IMR-90 (cell line): ENCODE results near the gene ZNF397. TPM values are rescaled to one million over a fixed set of nuclear protein-coding genes. Genes with fewer than 3 reads are reported as not detected.

Source experiments
- ATAC-seq: fragments of 200-7000 bp; cut with Tn5 transposase; 2 replicates; pipeline ENCODE4 v1.9.1; 2020; ENCODE audit warnings: low read depth, mild to moderate bottlenecking, moderate library complexity
- BruUV-seq: library from RNA; stranded (reverse); fragments of 400-500 nt; replicated peaks from 2 replicates; lab custom pipeline; 2021; lab: Mats Ljungman, UMichigan
- CTCF ChIA-PET: fragments of 300-600 bp; formaldehyde crosslinking; extraction: SDS; loops from one replicate; lab custom pipeline; 2021; ENCODE audit warnings: antibody characterized with exemption; lab: Yijun Ruan, JAX
- POLR2A ChIA-PET: fragments of 300-600 bp; sonication (Branson Sonifier 250); formaldehyde crosslinking; loops from one replicate; lab custom pipeline; 2022; ENCODE audit warnings: antibody characterized with exemption; ENCODE audit not compliant: unreplicated experiment; lab: Charles Lee
- DNase-seq: peaks from one replicate; pipeline ENCODE4 v3.0.0; 2013
- H2AFZ ChIP-seq: replicated peaks from 2 replicates; pipeline ENCODE3; 2013; ENCODE audit warnings: low read length, mild to moderate bottlenecking; ENCODE audit not compliant: poor library complexity
- H2AK5ac ChIP-seq: 2 replicates; pipeline ENCODE4 v1.6.1; 2013; ENCODE audit warnings: low read depth, low read length, inconsistent platforms
- H2AK9ac ChIP-seq: replicated peaks from 2 replicates; pipeline ENCODE3; 2013; ENCODE audit warnings: mild to moderate bottlenecking, low read depth, low read length, moderate library complexity; ENCODE audit not compliant: poor library complexity
- H2BK120ac ChIP-seq: 2 replicates; pipeline ENCODE4 v1.6.1; 2013; ENCODE audit warnings: low read depth, low read length, inconsistent platforms
- H2BK15ac ChIP-seq: 3 replicates; pipeline ENCODE4 v1.6.1; 2013; ENCODE audit warnings: low read depth, low read length, inconsistent platforms
- H2BK20ac ChIP-seq: 2 replicates; pipeline ENCODE4 v1.6.1; 2013; ENCODE audit warnings: low read depth, mild to moderate bottlenecking, inconsistent platforms, low read length, moderate library complexity
- H2BK5ac ChIP-seq: 2 replicates; pipeline ENCODE4 v1.6.1; 2013; ENCODE audit warnings: mild to moderate bottlenecking, low read depth, low read length, inconsistent platforms; ENCODE audit not compliant: poor library complexity, severe bottlenecking
- H3K14ac ChIP-seq: replicated peaks from 2 replicates; pipeline ENCODE4 v1.6.1; 2013; ENCODE audit warnings: low read depth, low read length, inconsistent platforms
- H3K18ac ChIP-seq: 2 replicates; pipeline ENCODE4 v1.6.1; 2013; ENCODE audit warnings: low read depth, low read length, control low read depth
- H3K23ac ChIP-seq: 2 replicates; pipeline ENCODE4 v1.6.1; 2013; ENCODE audit warnings: low read depth, low read length, inconsistent platforms
- H3K27ac ChIP-seq: 2 replicates; pipeline ENCODE4 v1.5.1; 2013; ENCODE audit warnings: mild to moderate bottlenecking, control low read depth, low read length; ENCODE audit not compliant: insufficient read depth
- H3K27me3 ChIP-seq: 2 replicates; pipeline ENCODE4 v1.6.1; 2013; ENCODE audit warnings: low read length; ENCODE audit not compliant: control insufficient read depth, insufficient read depth
- H3K36me3 ChIP-seq: 2 replicates; pipeline ENCODE4 v1.6.1; 2013; ENCODE audit warnings: low read length, mixed read lengths; ENCODE audit not compliant: control insufficient read depth, insufficient read depth
- H3K4ac ChIP-seq: 2 replicates; pipeline ENCODE4 v1.6.1; 2013; ENCODE audit warnings: low read depth, low read length, inconsistent platforms
- H3K4me1 ChIP-seq: 2 replicates; pipeline ENCODE4 v1.6.1; 2013; ENCODE audit warnings: low read length, mixed read lengths; ENCODE audit not compliant: control insufficient read depth, insufficient read depth
- H3K4me2 ChIP-seq: 2 replicates; pipeline ENCODE4 v1.6.1; 2013; ENCODE audit warnings: low read depth, mild to moderate bottlenecking, control low read depth, low read length, moderate library complexity
- H3K4me3 ChIP-seq: 2 replicates; pipeline ENCODE4 v1.5.1; 2013; ENCODE audit warnings: low read depth, mild to moderate bottlenecking, control low read depth, low read length, moderate library complexity; ENCODE audit not compliant: insufficient read depth
- H3K56ac ChIP-seq: 2 replicates; pipeline ENCODE4 v1.6.1; 2013; ENCODE audit warnings: low read length, inconsistent platforms; ENCODE audit not compliant: insufficient read depth; ENCODE audit errors: extremely low read depth
- H3K79me1 ChIP-seq, 2 experiments: 2 replicates each; pipeline ENCODE4 v1.6.1; 2013; ENCODE audit warnings: low read length in 2 of 2, inconsistent platforms in 1 of 2, low read depth in 1 of 2
- H3K9ac ChIP-seq: 2 replicates; pipeline ENCODE4 v1.6.1; 2013; ENCODE audit warnings: low read depth, low read length, control low read depth
- H3K9me1 ChIP-seq: 2 replicates; pipeline ENCODE4 v1.6.1; 2013; ENCODE audit warnings: low read length, inconsistent platforms; ENCODE audit not compliant: insufficient read depth
- H3K9me3 ChIP-seq: 2 replicates; pipeline ENCODE4 v1.6.1; 2013; ENCODE audit warnings: low read length; ENCODE audit not compliant: control insufficient read depth, insufficient read depth
- H4K20me1 ChIP-seq: 2 replicates; pipeline ENCODE4 v1.6.1; 2013; ENCODE audit warnings: low read length, inconsistent platforms; ENCODE audit not compliant: insufficient read depth
- H4K5ac ChIP-seq: 2 replicates; pipeline ENCODE4 v1.6.1; 2013; ENCODE audit warnings: mild to moderate bottlenecking, low read depth, low read length, control low read depth
- H4K8ac ChIP-seq, 2 experiments: 2 replicates each; pipeline ENCODE4 v1.6.1; 2013; ENCODE audit warnings: low read depth in 2 of 2, low read length in 2 of 2, control low read depth in 1 of 2, inconsistent platforms in 1 of 2
- H4K91ac ChIP-seq: 2 replicates; pipeline ENCODE4 v1.6.1; 2013; ENCODE audit warnings: low read depth, low read length, inconsistent platforms; ENCODE audit not compliant: insufficient read depth
- CHD1 ChIP-seq: IDR thresholded peaks from 2 replicates; pipeline ENCODE4 v1.6.1; 2012; ENCODE audit warnings: low read depth, low read length, improper control_type of control experiment
- FOS ChIP-seq: fragments of 150-350 bp; IDR thresholded peaks from 2 replicates; pipeline ENCODE4 v1.6.1; 2016; ENCODE audit warnings: low read depth, low read length
- MAZ ChIP-seq: IDR thresholded peaks from 2 replicates; pipeline ENCODE4 v1.6.1; 2012; ENCODE audit warnings: low read depth, mild to moderate bottlenecking, low read length, improper control_type of control experiment, moderate library complexity, borderline replicate concordance
- MXI1 ChIP-seq: IDR thresholded peaks from 2 replicates; pipeline ENCODE4 v1.6.1; 2012; ENCODE audit warnings: low read depth, mild to moderate bottlenecking, low read length, moderate library complexity, borderline replicate concordance
- POLR2A ChIP-seq: IDR thresholded peaks from 2 replicates; pipeline ENCODE4 v1.6.1; 2012; ENCODE audit warnings: mild to moderate bottlenecking, low read depth, low read length
- RAD21 ChIP-seq: IDR thresholded peaks from 2 replicates; pipeline ENCODE4 v1.6.1; 2012; ENCODE audit warnings: low read length, improper control_type of control experiment
- dilution Hi-C: fragments of 300-500 bp; cut with HindIII; formaldehyde crosslinking; loops from one replicate; pipeline ENCODE4 v1.14.3; 2018; ENCODE audit warnings: low sequenced_read_pairs; ENCODE audit not compliant: unreplicated experiment
- in situ Hi-C: fragments of 300-500 bp; cut with MboI; formaldehyde crosslinking; loops from 3 replicates; pipeline ENCODE4 v1.14.3; 2019; ENCODE audit warnings: low sequenced_read_pairs, inconsistent platforms, mixed read lengths
- intact Hi-C: fragments of 100-400 bp; cut with micrococcal nuclease; formaldehyde crosslinking; loops from 2 replicates; pipeline ENCODE4 v1.10.0; 2022
- polyA plus RNA-seq, 3 experiments: library from polyadenylated mRNA; depleted of rRNA; stranded (reverse); fragments of >200 nt; gene quantifications; 2 replicates each; pipeline ENCODE4 v1.2.3, GENCODE V29; 2012; ENCODE audit warnings: low replicate concordance in 1 of 3
- total RNA-seq: library from RNA; depleted of rRNA; stranded (reverse); fragments of >200 nt; gene quantifications from 2 replicates; pipeline ENCODE4 v1.2.3, GENCODE V29; 2012

The ZNF397 gene
- total and polyA plus RNA-seq, 2 of the 4 experiments (the other 2 are of a cell fraction), result 5.5 to 9.9 TPM

DNA sequence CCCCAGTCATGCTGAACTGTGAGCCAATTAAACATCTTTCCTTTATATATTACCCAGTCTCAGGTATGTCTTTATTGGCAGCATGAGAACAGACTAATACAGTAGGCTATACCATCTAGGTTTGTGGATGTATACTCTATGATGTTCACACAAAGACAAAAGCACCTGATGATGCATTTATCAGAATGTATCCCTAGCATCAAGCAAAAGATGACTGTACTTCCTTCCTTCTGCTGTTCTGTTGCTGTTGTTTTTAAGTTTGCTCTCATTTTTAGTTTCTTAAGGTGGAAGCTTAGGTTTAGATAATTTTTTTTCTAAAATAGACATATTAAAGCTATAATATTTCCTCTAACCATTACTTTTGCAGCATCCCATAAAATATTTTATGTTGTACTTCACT lies 36.8 kb downstream of the ZNF397 start:
- ChIA-PET CTCF (no interaction called here), POLR2A (no interaction called here)
- Histone ChIP-seq H4K8ac (no peak overlapping the region), H3K4ac (no peak overlapping the region), H2BK120ac (no peak overlapping the region), H2BK20ac (no peak overlapping the region), H2BK15ac (no peak overlapping the region), H3K9me1 (0 out of 2 replicates have a peak, but pooled peaks cover 1% of the 10 kb centered on the region), H3K14ac (no peak overlapping the region), H2AK9ac (no peak overlapping the region), H4K20me1 (no peaks in the 10 kb centered on the region; the same call in 1 of the 2 replicates), H2AK5ac (no peak overlapping the region), H4K91ac (no peak overlapping the region), H3K27me3 (no peaks in the 10 kb centered on the region), H3K36me3 (0 out of 2 replicates have a peak, but pooled peaks cover 2% of the 10 kb centered on the region), H3K18ac (no peak overlapping the region), H3K9me3 (peaks cover 13% of the 10 kb centered on the region), H2AFZ (no peak overlapping the region), H3K23ac (no peak overlapping the region), H3K4me1 (peaks cover 4% of the 10 kb centered on the region), H3K4me2 (no peak overlapping the region), H3K4me3 (no peak overlapping the region), H3K56ac (no peak overlapping the region), H3K27ac (no peak overlapping the region), H4K5ac (no peak overlapping the region), H3K9ac (no peak overlapping the region), H2BK5ac (no peak overlapping the region), H3K79me1 (peaks cover 17 to 23% of the 10 kb centered on the region in 2 experiments)
- DNase-seq (no peak), ATAC-seq (no peak)
- TF ChIP-seq CHD1, result no peak
- no peak for TF ChIP-seq FOS
- TF ChIP-seq RAD21, result no peak
- TF ChIP-seq POLR2A, result no peak
- TF ChIP-seq MAZ, result no peak
- no peak for TF ChIP-seq MXI1
- intact Hi-C loops (no loop called here), dilution Hi-C loops (no loop called here), in situ Hi-C loops (no loop called here)
- no TSS peak for BruUV-seq
